ENCODE measurements around the gene ACTR1B. TPM values are rescaled to one million over a fixed set of nuclear protein-coding genes. Genes with fewer than 3 reads are reported as not detected.

ACTR1B gene
- total and polyA plus RNA-seq, 2 experiments from 2014 or later, result 27.2 to 42.5 TPM

DNA sequence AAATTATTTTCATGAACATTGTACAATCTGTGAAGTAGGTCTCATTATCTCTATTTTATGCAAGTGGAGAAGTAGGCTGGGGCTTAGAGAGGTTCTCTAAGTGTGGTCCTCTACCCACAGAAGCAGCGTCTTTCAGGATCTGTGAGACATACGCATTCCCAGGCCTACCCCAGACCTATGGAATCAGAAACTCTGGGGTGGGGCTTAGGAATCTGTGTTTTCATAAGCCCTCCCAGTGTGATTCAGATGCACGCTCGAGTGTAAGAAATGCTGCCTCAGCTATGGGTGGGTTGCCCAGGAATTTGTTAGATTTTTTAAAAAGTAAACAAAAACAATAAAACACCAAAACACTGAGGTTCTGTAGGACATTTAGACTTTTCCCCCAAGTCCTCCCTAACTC is 34.7 kb upstream of the ACTR1B start:
- no peak overlapping the region for H3K4me3 Mint-ChIP-seq
- DNase-seq (ENCODE audit: low spot score), result no peak
- no peaks in the 10 kb centered on the region for H3K79me2 ChIP-seq (replicated peaks; ENCODE audit: insufficient read depth)
- H3K27ac Mint-ChIP-seq, result no peak overlapping the region
- H3K27me3 Mint-ChIP-seq (ENCODE audit: insufficient read depth, low read depth, poor library complexity), result peaks cover 9% of the 10 kb centered on the region
- no peak overlapping the region for H3K27ac ChIP-seq (ENCODE audit: low read depth)
- H3K27me3 ChIP-seq (ENCODE audit: insufficient read depth), result no peaks in the 10 kb centered on the region
- H3K36me3 Mint-ChIP-seq (ENCODE audit: low read depth), result no peaks in the 10 kb centered on the region
- 0 out of 2 replicates have a peak, but pooled peaks cover 3% of the 10 kb centered on the region for H3K4me1 ChIP-seq (ENCODE audit: insufficient read depth)
- no peaks in the 10 kb centered on the region for H4K20me1 ChIP-seq (replicated peaks; ENCODE audit: insufficient read depth)
- no peak for ATAC-seq
- no peak overlapping the region for H3K4me2 ChIP-seq
- H3K4me1 Mint-ChIP-seq, result peaks cover 12% of the 10 kb centered on the region
- TF ChIP-seq EZH2 (IDR thresholded peaks at IDR 0.05; ENCODE audit: low read depth, unreplicated experiment) (no peak), REST (IDR thresholded peaks at IDR 0.05; ENCODE audit: unreplicated experiment) (no peak), ZNF462 (CRISPR knock-in tag; IDR thresholded peaks at IDR 0.05) (no peak), STAT1 (IDR thresholded peaks at IDR 0.05; ENCODE audit: unreplicated experiment) (no peak), JUNB (IDR thresholded peaks at IDR 0.05; ENCODE audit: unreplicated experiment) (no peak), ZNF331 (CRISPR knock-in tag; IDR thresholded peaks at IDR 0.05; ENCODE audit: low read depth) (no peak), POLR2AphosphoS5 (IDR thresholded peaks at IDR 0.05; ENCODE audit: low read depth) (no peak), NANOG (IDR thresholded peaks at IDR 0.05; ENCODE audit: borderline replicate concordance) (no peak), CREB1 (CRISPR knock-in tag; IDR thresholded peaks at IDR 0.05; ENCODE audit: low read depth) (no peak), CTCF (conservative IDR thresholded peaks at IDR 0.05; ENCODE audit: low read depth in 2 of 2) (no peak)
- no peaks in the 10 kb centered on the region for H3K9me3 Mint-ChIP-seq
- no peak overlapping the region for H3K4me3 ChIP-seq
- H2AFZ ChIP-seq, result no peak overlapping the region
- H3K9me2 ChIP-seq (ENCODE audit: insufficient read depth), result no peaks in the 10 kb centered on the region
- H3F3A ChIP-seq (replicated peaks; ENCODE audit: low read depth), result no peaks in the 10 kb centered on the region
- no peaks in the 10 kb centered on the region for H3K36me3 ChIP-seq (ENCODE audit: insufficient read depth)

Measured in GM23338 (cell line).